Measurements from ENCODE around the gene DUSP6.

- TF ChIP-seq POLR2A (IDR thresholded peaks at IDR 0.05; ENCODE audit: low read depth, low read length) (no peak), TAF1 (IDR thresholded peaks at IDR 0.05; ENCODE audit: borderline replicate concordance, low read depth, low read length) (no peak), POLR2AphosphoS5 (IDR thresholded peaks at IDR 0.05; ENCODE audit: low read depth, low read length) (no peak)
Measured at GRCh38 chr12:89347325-89347829, 4.9 kb downstream of the DUSP6 start.
